ENCODE measurements around the gene WNT5B. TPM values are rescaled to one million over a fixed set of nuclear protein-coding genes. Genes with fewer than 3 reads are reported as not detected.

The WNT5B gene
- total and polyA plus RNA-seq, 2 of the 8 experiments (the other 6 are each of a cell fraction or from before 2014, with no cell fraction given): 0.91 to 1.2 TPM

- no peak for TF ChIP-seq RXRA (IDR thresholded peaks at IDR 0.05; ENCODE audit: insufficient read depth, low read depth, low read length)
- no peak for TF ChIP-seq SRF (IDR thresholded peaks at IDR 0.05; ENCODE audit: low read depth, low read length)
- TF ChIP-seq SUZ12 (IDR thresholded peaks at IDR 0.05; ENCODE audit: low read length): no peak
- no peak for TF ChIP-seq POLR2AphosphoS5 (IDR thresholded peaks at IDR 0.05; ENCODE audit: low read depth, low read length)
- TF ChIP-seq ZNF274 (IDR thresholded peaks at IDR 0.05; ENCODE audit: borderline replicate concordance, extremely low read depth, low read length): no peak
Observed at GRCh38 chr12:1618489-1618888, 10.5 kb upstream of the WNT5B start (continued).

Measured in H1 (cell line).